ENCODE measurements around the gene CRLF3.

CRLF3 gene

DNA sequence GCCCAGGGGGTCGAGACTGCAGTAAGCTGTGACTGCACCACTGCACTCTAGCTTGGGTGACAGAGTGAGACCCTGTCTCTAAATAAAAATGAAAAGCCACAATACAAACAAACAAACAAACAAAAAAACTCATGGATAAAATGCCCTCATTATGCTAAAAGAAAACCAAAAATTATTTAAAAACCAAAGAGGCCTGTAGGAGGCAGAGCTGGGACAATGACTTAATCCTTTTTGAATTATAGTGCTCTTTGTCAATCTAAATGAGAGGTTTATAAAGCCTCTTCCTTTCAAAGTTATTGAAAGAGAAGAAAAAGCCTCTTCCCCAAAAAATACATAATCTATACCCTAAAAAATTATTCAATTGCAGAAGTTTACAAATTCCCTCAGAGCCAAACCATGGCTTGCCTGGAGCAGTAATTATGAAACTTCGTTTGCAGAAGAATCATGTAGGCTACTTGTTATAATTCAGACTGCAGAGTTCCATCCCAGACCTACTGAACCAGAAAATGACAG, 18.5 kb downstream of the CRLF3 start:
- Histone ChIP-seq H4K20me1 (ENCODE audit: insufficient read depth, low read length) (0 out of 2 replicates have a peak, but pooled peaks cover 4% of the 10 kb centered on the region), H3K4me1 (ENCODE audit: low read length) (peaks cover 44% of the 10 kb centered on the region), H2AFZ (ENCODE audit: low read depth, low read length) (no peak overlapping the region), H3K79me2 (ENCODE audit: low read length) (peaks cover 55% of the 10 kb centered on the region), H3K27ac (ENCODE audit: low read length) (peak overlapping the region; percentile 40), H3K4me2 (ENCODE audit: low read length) (peak overlapping the region; percentile 43), H3K27me3 (ENCODE audit: low read depth, low read length) (no peaks in the 10 kb centered on the region), H3K4me3 (ENCODE audit: low read length) (no peak overlapping the region), H3K9ac (ENCODE audit: low read length) (no peak overlapping the region), H3K9me3 (ENCODE audit: insufficient read depth, low read length) (no peaks in the 10 kb centered on the region), H3K36me3 (replicated peaks; ENCODE audit: low read depth, low read length) (peaks cover 22% of the 10 kb centered on the region)
- TF ChIP-seq, protein P1, sequence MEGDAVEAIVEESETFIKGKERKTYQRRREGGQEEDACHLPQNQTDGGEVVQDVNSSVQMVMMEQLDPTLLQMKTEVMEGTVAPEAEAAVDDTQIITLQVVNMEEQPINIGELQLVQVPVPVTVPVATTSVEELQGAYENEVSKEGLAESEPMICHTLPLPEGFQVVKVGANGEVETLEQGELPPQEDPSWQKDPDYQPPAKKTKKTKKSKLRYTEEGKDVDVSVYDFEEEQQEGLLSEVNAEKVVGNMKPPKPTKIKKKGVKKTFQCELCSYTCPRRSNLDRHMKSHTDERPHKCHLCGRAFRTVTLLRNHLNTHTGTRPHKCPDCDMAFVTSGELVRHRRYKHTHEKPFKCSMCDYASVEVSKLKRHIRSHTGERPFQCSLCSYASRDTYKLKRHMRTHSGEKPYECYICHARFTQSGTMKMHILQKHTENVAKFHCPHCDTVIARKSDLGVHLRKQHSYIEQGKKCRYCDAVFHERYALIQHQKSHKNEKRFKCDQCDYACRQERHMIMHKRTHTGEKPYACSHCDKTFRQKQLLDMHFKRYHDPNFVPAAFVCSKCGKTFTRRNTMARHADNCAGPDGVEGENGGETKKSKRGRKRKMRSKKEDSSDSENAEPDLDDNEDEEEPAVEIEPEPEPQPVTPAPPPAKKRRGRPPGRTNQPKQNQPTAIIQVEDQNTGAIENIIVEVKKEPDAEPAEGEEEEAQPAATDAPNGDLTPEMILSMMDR (IDR thresholded peaks at IDR 0.05; ENCODE audit: low read depth, low read length) = peak; percentile 41
- no peak for TF ChIP-seq EZH2phosphoT487 (IDR thresholded peaks at IDR 0.05; ENCODE audit: low read depth)

DNA sequence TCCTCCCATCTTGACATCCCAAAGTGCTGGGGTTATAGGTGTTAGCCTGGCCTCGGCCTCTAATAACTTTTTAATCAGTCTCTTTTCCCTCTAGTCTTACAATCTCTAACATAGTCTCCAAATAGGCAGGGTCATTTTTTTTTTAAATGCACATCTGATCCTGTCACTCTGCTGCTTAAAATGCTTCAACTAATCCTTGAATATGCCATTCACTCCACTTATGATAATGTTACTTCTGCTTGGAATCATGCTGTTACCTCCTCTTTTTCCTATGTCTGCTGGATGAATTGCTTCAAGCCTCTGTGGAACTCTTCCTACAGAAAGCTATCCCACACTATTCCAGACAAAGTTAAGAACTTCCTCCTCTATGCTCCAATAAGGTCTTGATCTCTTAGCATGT, 22.8 kb downstream of the CRLF3 start:
- no peak overlapping the region for H3K27ac ChIP-seq (ENCODE audit: low read length)
- peaks cover 31% of the 10 kb centered on the region for H3K36me3 ChIP-seq (replicated peaks; ENCODE audit: low read depth, low read length)
- H3K27me3 ChIP-seq (ENCODE audit: low read depth, low read length) = no peaks in the 10 kb centered on the region
- H3K9me3 ChIP-seq (ENCODE audit: insufficient read depth, low read length) = no peaks in the 10 kb centered on the region
- no peak overlapping the region for H3K4me2 ChIP-seq (ENCODE audit: low read length)
- no peak overlapping the region for H3K4me3 ChIP-seq (ENCODE audit: low read length)
- no peak overlapping the region for H3K9ac ChIP-seq (ENCODE audit: low read length)
- 0 out of 2 replicates have a peak, but pooled peaks cover 4% of the 10 kb centered on the region for H4K20me1 ChIP-seq (ENCODE audit: insufficient read depth, low read length)
- TF ChIP-seq, protein P1 (IDR thresholded peaks at IDR 0.05; ENCODE audit: low read depth, low read length) = no peak
- no peak for TF ChIP-seq EZH2phosphoT487 (IDR thresholded peaks at IDR 0.05; ENCODE audit: low read depth)
- H3K4me1 ChIP-seq (ENCODE audit: low read length) = peaks cover 10% of the 10 kb centered on the region
- H2AFZ ChIP-seq (ENCODE audit: low read depth, low read length) = no peak overlapping the region
- peaks cover 23% of the 10 kb centered on the region for H3K79me2 ChIP-seq (ENCODE audit: low read length)

DNA sequence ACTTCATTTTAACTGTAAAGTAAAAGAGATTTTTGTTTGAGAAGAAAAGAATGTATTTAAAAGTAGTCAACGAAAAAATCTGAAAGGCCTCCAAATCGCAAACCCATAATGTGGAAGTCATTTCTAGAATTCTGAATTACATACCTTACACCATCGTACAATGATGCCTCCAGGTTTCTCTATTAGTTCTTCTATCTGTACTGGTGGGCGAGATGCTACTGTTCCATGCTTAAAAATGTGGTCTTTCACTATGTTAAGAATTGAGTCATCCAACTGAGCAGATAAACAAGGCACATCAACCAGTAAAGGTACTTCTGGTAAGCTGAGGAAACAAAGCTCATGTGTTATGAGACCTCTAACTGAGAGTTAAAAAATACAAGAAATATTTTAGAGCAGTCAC, 28.5 kb downstream of the CRLF3 start:
- H3K27ac ChIP-seq (ENCODE audit: low read length) = no peak overlapping the region
- no peaks in the 10 kb centered on the region for H3K79me2 ChIP-seq (ENCODE audit: low read length)
- no peaks in the 10 kb centered on the region for H3K9me3 ChIP-seq (ENCODE audit: insufficient read depth, low read length)
- H3K4me3 ChIP-seq (ENCODE audit: low read length) = no peak overlapping the region
- no peaks in the 10 kb centered on the region for H4K20me1 ChIP-seq (ENCODE audit: insufficient read depth, low read length)
- H2AFZ ChIP-seq (ENCODE audit: low read depth, low read length) = no peak overlapping the region
- TF ChIP-seq, protein P1 (IDR thresholded peaks at IDR 0.05; ENCODE audit: low read depth, low read length) = no peak
- TF ChIP-seq EZH2phosphoT487 (IDR thresholded peaks at IDR 0.05; ENCODE audit: low read depth) = no peak
- no peak overlapping the region for H3K9ac ChIP-seq (ENCODE audit: low read length)
- no peak overlapping the region for H3K4me2 ChIP-seq (ENCODE audit: low read length)
- peaks cover 34% of the 10 kb centered on the region for H3K36me3 ChIP-seq (replicated peaks; ENCODE audit: low read depth, low read length)
- no peaks in the 10 kb centered on the region for H3K27me3 ChIP-seq (ENCODE audit: low read depth, low read length)
- no peaks in the 10 kb centered on the region for H3K4me1 ChIP-seq (ENCODE audit: low read length)

DNA sequence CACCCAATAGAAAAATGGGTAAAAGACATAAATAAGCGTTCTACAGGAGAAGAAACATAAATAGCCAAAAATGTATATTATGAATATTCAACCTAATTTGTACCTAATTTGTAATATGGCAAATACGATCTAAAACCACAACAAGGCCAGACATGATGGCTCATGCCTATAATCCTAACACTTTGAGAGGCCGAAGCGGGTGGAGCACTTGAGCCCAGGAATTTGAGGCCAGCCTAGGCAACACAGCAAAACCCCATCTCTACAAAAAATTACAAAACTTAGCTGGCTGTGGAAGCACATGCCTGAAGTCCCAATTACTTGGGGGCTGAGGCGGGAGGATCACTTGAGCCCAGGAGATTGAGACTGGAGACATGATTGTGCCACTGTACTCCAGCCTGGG, 30.1 kb downstream of the CRLF3 start:
- Histone ChIP-seq H2AFZ (ENCODE audit: low read depth, low read length) (no peak overlapping the region), H3K9ac (ENCODE audit: low read length) (no peak overlapping the region), H3K4me1 (ENCODE audit: low read length) (no peaks in the 10 kb centered on the region), H3K27ac (ENCODE audit: low read length) (no peak overlapping the region), H3K36me3 (replicated peaks; ENCODE audit: low read depth, low read length) (peaks cover 37% of the 10 kb centered on the region), H3K79me2 (ENCODE audit: low read length) (no peaks in the 10 kb centered on the region), H3K4me2 (ENCODE audit: low read length) (no peak overlapping the region), H4K20me1 (ENCODE audit: insufficient read depth, low read length) (no peaks in the 10 kb centered on the region), H3K9me3 (ENCODE audit: insufficient read depth, low read length) (no peaks in the 10 kb centered on the region), H3K4me3 (ENCODE audit: low read length) (no peak overlapping the region), H3K27me3 (ENCODE audit: low read depth, low read length) (no peaks in the 10 kb centered on the region)
- TF ChIP-seq, protein P1 (IDR thresholded peaks at IDR 0.05; ENCODE audit: low read depth, low read length) = no peak
- TF ChIP-seq EZH2phosphoT487 (IDR thresholded peaks at IDR 0.05; ENCODE audit: low read depth) = no peak

All from OCI-LY3 (cell line).